IMR-90 (cell line): ENCODE data around the gene NACC1. TPM values are rescaled to one million over a fixed set of nuclear protein-coding genes. Genes with fewer than 3 reads are reported as not detected.

Experiments
- ATAC-seq: fragments of 200-7000 bp; cut with Tn5 transposase; 2 replicates; pipeline ENCODE4 v1.9.1; 2020; ENCODE audit warnings: low read depth, mild to moderate bottlenecking, moderate library complexity
- BruUV-seq: library from RNA; stranded (reverse); fragments of 400-500 nt; replicated peaks from 2 replicates; lab custom pipeline; 2021; lab: Mats Ljungman, UMichigan
- CTCF ChIA-PET: fragments of 300-600 bp; formaldehyde crosslinking; extraction: SDS; loops from one replicate; lab custom pipeline; 2021; ENCODE audit warnings: antibody characterized with exemption; lab: Yijun Ruan, JAX
- POLR2A ChIA-PET: fragments of 300-600 bp; sonication (Branson Sonifier 250); formaldehyde crosslinking; loops from one replicate; lab custom pipeline; 2022; ENCODE audit warnings: antibody characterized with exemption; ENCODE audit not compliant: unreplicated experiment; lab: Charles Lee
- DNase-seq: peaks from one replicate; pipeline ENCODE4 v3.0.0; 2013
- H2AFZ ChIP-seq: replicated peaks from 2 replicates; pipeline ENCODE3; 2013; ENCODE audit warnings: low read length, mild to moderate bottlenecking; ENCODE audit not compliant: poor library complexity
- H2AK5ac ChIP-seq: 2 replicates; pipeline ENCODE4 v1.6.1; 2013; ENCODE audit warnings: low read depth, low read length, inconsistent platforms
- H2AK9ac ChIP-seq: replicated peaks from 2 replicates; pipeline ENCODE3; 2013; ENCODE audit warnings: mild to moderate bottlenecking, low read depth, low read length, moderate library complexity; ENCODE audit not compliant: poor library complexity
- H2BK120ac ChIP-seq: 2 replicates; pipeline ENCODE4 v1.6.1; 2013; ENCODE audit warnings: low read depth, low read length, inconsistent platforms
- H2BK15ac ChIP-seq: 3 replicates; pipeline ENCODE4 v1.6.1; 2013; ENCODE audit warnings: low read depth, low read length, inconsistent platforms
- H2BK20ac ChIP-seq: 2 replicates; pipeline ENCODE4 v1.6.1; 2013; ENCODE audit warnings: low read depth, mild to moderate bottlenecking, inconsistent platforms, low read length, moderate library complexity
- H2BK5ac ChIP-seq: 2 replicates; pipeline ENCODE4 v1.6.1; 2013; ENCODE audit warnings: mild to moderate bottlenecking, low read depth, low read length, inconsistent platforms; ENCODE audit not compliant: poor library complexity, severe bottlenecking
- H3K14ac ChIP-seq: replicated peaks from 2 replicates; pipeline ENCODE4 v1.6.1; 2013; ENCODE audit warnings: low read depth, low read length, inconsistent platforms
- H3K18ac ChIP-seq: 2 replicates; pipeline ENCODE4 v1.6.1; 2013; ENCODE audit warnings: low read depth, low read length, control low read depth
- H3K23ac ChIP-seq: 2 replicates; pipeline ENCODE4 v1.6.1; 2013; ENCODE audit warnings: low read depth, low read length, inconsistent platforms
- H3K27ac ChIP-seq: 2 replicates; pipeline ENCODE4 v1.5.1; 2013; ENCODE audit warnings: mild to moderate bottlenecking, control low read depth, low read length; ENCODE audit not compliant: insufficient read depth
- H3K27me3 ChIP-seq: 2 replicates; pipeline ENCODE4 v1.6.1; 2013; ENCODE audit warnings: low read length; ENCODE audit not compliant: control insufficient read depth, insufficient read depth
- H3K36me3 ChIP-seq: 2 replicates; pipeline ENCODE4 v1.6.1; 2013; ENCODE audit warnings: low read length, mixed read lengths; ENCODE audit not compliant: control insufficient read depth, insufficient read depth
- H3K4ac ChIP-seq: 2 replicates; pipeline ENCODE4 v1.6.1; 2013; ENCODE audit warnings: low read depth, low read length, inconsistent platforms
- H3K4me1 ChIP-seq: 2 replicates; pipeline ENCODE4 v1.6.1; 2013; ENCODE audit warnings: low read length, mixed read lengths; ENCODE audit not compliant: control insufficient read depth, insufficient read depth
- H3K4me2 ChIP-seq: 2 replicates; pipeline ENCODE4 v1.6.1; 2013; ENCODE audit warnings: low read depth, mild to moderate bottlenecking, control low read depth, low read length, moderate library complexity
- H3K4me3 ChIP-seq: 2 replicates; pipeline ENCODE4 v1.5.1; 2013; ENCODE audit warnings: low read depth, mild to moderate bottlenecking, control low read depth, low read length, moderate library complexity; ENCODE audit not compliant: insufficient read depth
- H3K56ac ChIP-seq: 2 replicates; pipeline ENCODE4 v1.6.1; 2013; ENCODE audit warnings: low read length, inconsistent platforms; ENCODE audit not compliant: insufficient read depth; ENCODE audit errors: extremely low read depth
- H3K79me1 ChIP-seq, 2 experiments: 2 replicates each; pipeline ENCODE4 v1.6.1; 2013; ENCODE audit warnings: low read length in 2 of 2, inconsistent platforms in 1 of 2, low read depth in 1 of 2
- H3K9ac ChIP-seq: 2 replicates; pipeline ENCODE4 v1.6.1; 2013; ENCODE audit warnings: low read depth, low read length, control low read depth
- H3K9me1 ChIP-seq: 2 replicates; pipeline ENCODE4 v1.6.1; 2013; ENCODE audit warnings: low read length, inconsistent platforms; ENCODE audit not compliant: insufficient read depth
- H3K9me3 ChIP-seq: 2 replicates; pipeline ENCODE4 v1.6.1; 2013; ENCODE audit warnings: low read length; ENCODE audit not compliant: control insufficient read depth, insufficient read depth
- H4K20me1 ChIP-seq: 2 replicates; pipeline ENCODE4 v1.6.1; 2013; ENCODE audit warnings: low read length, inconsistent platforms; ENCODE audit not compliant: insufficient read depth
- H4K5ac ChIP-seq: 2 replicates; pipeline ENCODE4 v1.6.1; 2013; ENCODE audit warnings: mild to moderate bottlenecking, low read depth, low read length, control low read depth
- H4K8ac ChIP-seq, 2 experiments: 2 replicates each; pipeline ENCODE4 v1.6.1; 2013; ENCODE audit warnings: low read depth in 2 of 2, low read length in 2 of 2, control low read depth in 1 of 2, inconsistent platforms in 1 of 2
- H4K91ac ChIP-seq: 2 replicates; pipeline ENCODE4 v1.6.1; 2013; ENCODE audit warnings: low read depth, low read length, inconsistent platforms; ENCODE audit not compliant: insufficient read depth
- CEBPB ChIP-seq: IDR thresholded peaks from 2 replicates; pipeline ENCODE4 v1.6.1; 2012; ENCODE audit warnings: low read depth, low read length, improper control_type of control experiment
- CHD1 ChIP-seq: IDR thresholded peaks from 2 replicates; pipeline ENCODE4 v1.6.1; 2012; ENCODE audit warnings: low read depth, low read length, improper control_type of control experiment
- FOS ChIP-seq: fragments of 150-350 bp; IDR thresholded peaks from 2 replicates; pipeline ENCODE4 v1.6.1; 2016; ENCODE audit warnings: low read depth, low read length
- MAFK ChIP-seq: IDR thresholded peaks from 2 replicates; pipeline ENCODE4 v1.6.1; 2012; ENCODE audit warnings: low read depth, low read length, improper control_type of control experiment
- MAZ ChIP-seq: IDR thresholded peaks from 2 replicates; pipeline ENCODE4 v1.6.1; 2012; ENCODE audit warnings: low read depth, mild to moderate bottlenecking, low read length, improper control_type of control experiment, moderate library complexity, borderline replicate concordance
- MXI1 ChIP-seq: IDR thresholded peaks from 2 replicates; pipeline ENCODE4 v1.6.1; 2012; ENCODE audit warnings: low read depth, mild to moderate bottlenecking, low read length, moderate library complexity, borderline replicate concordance
- NFE2L2 ChIP-seq: fragments of 150-350 bp; IDR thresholded peaks from 2 replicates; pipeline ENCODE4 v1.6.1; 2016; ENCODE audit warnings: low read depth, mild to moderate bottlenecking, low read length
- POLR2A ChIP-seq: IDR thresholded peaks from 2 replicates; pipeline ENCODE4 v1.6.1; 2012; ENCODE audit warnings: mild to moderate bottlenecking, low read depth, low read length
- RAD21 ChIP-seq: IDR thresholded peaks from 2 replicates; pipeline ENCODE4 v1.6.1; 2012; ENCODE audit warnings: low read length, improper control_type of control experiment
- RCOR1 ChIP-seq: IDR thresholded peaks from 2 replicates; pipeline ENCODE4 v1.6.1; 2012; ENCODE audit warnings: mild to moderate bottlenecking, low read length, improper control_type of control experiment; ENCODE audit not compliant: insufficient replicate concordance
- RFX5 ChIP-seq: IDR thresholded peaks from 2 replicates; pipeline ENCODE4 v1.8.0; 2012; ENCODE audit warnings: low read depth, mild to moderate bottlenecking, low read length, moderate library complexity
- SMC3 ChIP-seq: fragments of 150-350 bp; IDR thresholded peaks from 2 replicates; pipeline ENCODE4 v1.6.1; 2016; ENCODE audit warnings: low read depth, mild to moderate bottlenecking, antibody characterized with exemption, low read length, moderate library complexity
- WGBS, 2 experiments: methylation state at CpG; one replicate each; pipeline versions ENCODE4 v1.1.5 to v1.1.7; 2013; ENCODE audit warnings: missing lambda C conversion rate in 2 of 2; ENCODE audit not compliant: insufficient read length in 1 of 2; ENCODE audit errors: extremely low coverage in 2 of 2; 5-methylcytosine and 5-hydroxymethylcytosine counted together
- dilution Hi-C: fragments of 300-500 bp; cut with HindIII; formaldehyde crosslinking; loops from one replicate; pipeline ENCODE4 v1.14.3; 2018; ENCODE audit warnings: low sequenced_read_pairs; ENCODE audit not compliant: unreplicated experiment
- in situ Hi-C: fragments of 300-500 bp; cut with MboI; formaldehyde crosslinking; loops from 3 replicates; pipeline ENCODE4 v1.14.3; 2019; ENCODE audit warnings: low sequenced_read_pairs, inconsistent platforms, mixed read lengths
- intact Hi-C: fragments of 100-400 bp; cut with micrococcal nuclease; formaldehyde crosslinking; loops from 2 replicates; pipeline ENCODE4 v1.10.0; 2022
- polyA plus RNA-seq, 3 experiments: library from polyadenylated mRNA; depleted of rRNA; stranded (reverse); fragments of >200 nt; gene quantifications; 2 replicates each; pipeline ENCODE4 v1.2.3, GENCODE V29; 2012; ENCODE audit warnings: low replicate concordance in 1 of 3
- total RNA-seq: library from RNA; depleted of rRNA; stranded (reverse); fragments of >200 nt; gene quantifications from 2 replicates; pipeline ENCODE4 v1.2.3, GENCODE V29; 2012
- TF ChIP-seq, protein P1 (sequence below): conservative IDR thresholded peaks from 2 replicates; pipeline ENCODE4 v1.5.1; 2012; ENCODE audit warnings: mild to moderate bottlenecking, low read depth, low read length, improper control_type of control experiment
- TF ChIP-seq, protein P2 (sequence below): fragments of 150-350 bp; IDR thresholded peaks from 2 replicates; pipeline ENCODE4 v1.6.1; 2017; ENCODE audit warnings: mild to moderate bottlenecking, antibody characterized with exemption, low read length, low read depth

NACC1 gene
- total and polyA plus RNA-seq, 2 of the 4 experiments (the other 2 are of a cell fraction): 42.5 to 181 TPM

DNA sequence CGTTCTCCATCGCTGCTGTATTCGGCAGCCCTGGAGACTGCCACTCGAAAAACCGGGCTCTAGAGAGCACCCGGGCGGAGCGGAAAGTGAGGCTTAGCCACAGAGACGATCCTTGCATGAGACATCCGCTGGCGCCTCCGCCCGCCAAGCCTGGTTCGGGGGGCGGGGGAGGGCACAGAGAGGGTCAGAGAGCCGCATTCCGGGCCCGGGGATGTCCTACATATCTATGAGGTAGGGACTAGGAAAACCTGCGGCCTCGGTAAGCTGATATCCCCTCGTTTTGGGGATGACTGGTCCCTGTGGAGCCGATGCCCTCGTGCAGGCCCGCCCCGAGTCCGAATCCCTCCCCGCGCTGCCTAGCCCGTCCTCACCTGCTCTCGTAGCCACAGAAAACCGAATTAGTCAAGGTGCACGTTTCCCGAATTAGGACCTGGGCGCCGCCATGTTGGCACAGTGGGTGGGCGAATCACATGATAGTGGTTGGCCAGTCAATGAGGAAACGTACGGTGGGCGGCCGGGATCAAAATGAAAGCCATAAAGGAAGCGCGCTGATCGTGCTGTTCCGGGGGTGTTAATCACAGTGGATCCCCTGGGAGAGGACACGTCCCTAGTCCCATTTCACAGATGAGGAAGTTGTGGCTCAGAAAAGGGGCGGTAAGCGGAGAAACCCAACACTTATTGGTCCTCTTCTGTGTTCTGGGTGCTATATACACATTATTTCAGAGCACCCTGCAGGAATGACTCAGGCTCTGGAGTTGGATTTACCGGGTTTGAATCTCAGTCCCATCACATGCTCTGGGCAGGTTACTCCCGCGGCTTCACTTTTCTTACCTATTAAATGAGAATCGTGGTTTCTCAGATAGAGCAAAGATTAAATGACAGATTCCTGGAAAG lies 1.5 kb upstream of the NACC1 start, which contains the start of gene TRMT1:
Gene TRMT1 (minus strand): TSS at position 459 of the 894 bp plus-strand sequence. CDS start 341 bp downstream, at position 118.
- peaks cover 8% of the 10 kb centered on the region for H3K36me3 ChIP-seq
- DNase-seq (peak; percentile 91), ATAC-seq (peak; percentile 46)
- H3K27ac ChIP-seq: peak within 1 kb of the TSS; percentile 77
- CTCF ChIA-PET: no interaction called here
- peak within 1 kb of the TSS; percentile 90 for H3K4ac ChIP-seq
- BruUV-seq: no TSS peak
- H2BK5ac ChIP-seq: peak within 1 kb of the TSS; percentile 73
- H3K4me3 ChIP-seq: peak within 1 kb of the TSS; percentile 69
- peaks cover 28% of the 10 kb centered on the region for H4K20me1 ChIP-seq
- H2AFZ ChIP-seq: peak within 1 kb of the TSS; percentile 91
- H3K56ac ChIP-seq: peak within 1 kb of the TSS; percentile 73
- dilution Hi-C loops (no loop called here), intact Hi-C loops (loop anchor here (5.0 kb wide), 1 partner anchor 146 kb away; no protein-coding TSS in a partner anchor), in situ Hi-C loops (no loop called here)
- 1% methylated on average over 16 of the region's 51 CpGs; no CpG with 5 or more reads in 1 of the 2 experiments for WGBS, 2 experiments
- H4K5ac ChIP-seq: peak within 1 kb of the TSS; percentile 78
- peak within 1 kb of the TSS; percentile 30 to 99 for H4K8ac ChIP-seq
- H3K4me1 ChIP-seq: peaks cover 23% of the 10 kb centered on the region
- H2AK5ac ChIP-seq: peak within 1 kb of the TSS; percentile 87
- H2AK9ac ChIP-seq: peak within 1 kb of the TSS; percentile 93
- H3K4me2 ChIP-seq: peak within 1 kb of the TSS; percentile 90
- peaks cover 19% of the 10 kb centered on the region for H3K9me1 ChIP-seq
- H3K23ac ChIP-seq: peak within 1 kb of the TSS; percentile 82; the same call in 1 of the 2 replicates
- peak within 1 kb of the TSS; percentile 66; the same call in 1 of the 2 replicates for H2BK20ac ChIP-seq
- peak within 1 kb of the TSS; percentile 65 for H4K91ac ChIP-seq
- peaks cover 0 to 62% of the 10 kb centered on the region in 2 experiments; a peak in 3 of 4 replicates for H3K79me1 ChIP-seq
- peak within 1 kb of the TSS; percentile 89 for H3K14ac ChIP-seq
- no peaks in the 10 kb centered on the region for H3K27me3 ChIP-seq
- POLR2A ChIA-PET: interaction anchor here (0.6 kb wide), 1 partner anchor 1280 kb away, joined by 4 read pairs; no protein-coding TSS in a partner anchor
- no peak within 1 kb of the TSS; the same call in 2 of the 3 replicates for H2BK15ac ChIP-seq
- peak within 1 kb of the TSS; percentile 40 for H3K18ac ChIP-seq
- H2BK120ac ChIP-seq: peak within 1 kb of the TSS; percentile 66
- H3K9me3 ChIP-seq: no peaks in the 10 kb centered on the region
- peak within 1 kb of the TSS; percentile 79 for H3K9ac ChIP-seq
- TF ChIP-seq CEBPB (no peak), MAZ (peak; percentile 4; the same call in 1 of the 2 replicates), RCOR1 (peak; percentile 95), SMC3 (no peak), CHD1 (no peak), NFE2L2 (peak; percentile 3; the same call in 1 of the 2 replicates), MAFK (peak; percentile 82; the same call in 1 of the 2 replicates), FOS (no peak), RFX5 (no peak), POLR2A (peak; percentile 31; the same call in 1 of the 2 replicates), RAD21 (no peak), MXI1 (peak; percentile 99)
- TF ChIP-seq, protein P1, sequence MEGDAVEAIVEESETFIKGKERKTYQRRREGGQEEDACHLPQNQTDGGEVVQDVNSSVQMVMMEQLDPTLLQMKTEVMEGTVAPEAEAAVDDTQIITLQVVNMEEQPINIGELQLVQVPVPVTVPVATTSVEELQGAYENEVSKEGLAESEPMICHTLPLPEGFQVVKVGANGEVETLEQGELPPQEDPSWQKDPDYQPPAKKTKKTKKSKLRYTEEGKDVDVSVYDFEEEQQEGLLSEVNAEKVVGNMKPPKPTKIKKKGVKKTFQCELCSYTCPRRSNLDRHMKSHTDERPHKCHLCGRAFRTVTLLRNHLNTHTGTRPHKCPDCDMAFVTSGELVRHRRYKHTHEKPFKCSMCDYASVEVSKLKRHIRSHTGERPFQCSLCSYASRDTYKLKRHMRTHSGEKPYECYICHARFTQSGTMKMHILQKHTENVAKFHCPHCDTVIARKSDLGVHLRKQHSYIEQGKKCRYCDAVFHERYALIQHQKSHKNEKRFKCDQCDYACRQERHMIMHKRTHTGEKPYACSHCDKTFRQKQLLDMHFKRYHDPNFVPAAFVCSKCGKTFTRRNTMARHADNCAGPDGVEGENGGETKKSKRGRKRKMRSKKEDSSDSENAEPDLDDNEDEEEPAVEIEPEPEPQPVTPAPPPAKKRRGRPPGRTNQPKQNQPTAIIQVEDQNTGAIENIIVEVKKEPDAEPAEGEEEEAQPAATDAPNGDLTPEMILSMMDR: no peak
- TF ChIP-seq, protein P2, sequence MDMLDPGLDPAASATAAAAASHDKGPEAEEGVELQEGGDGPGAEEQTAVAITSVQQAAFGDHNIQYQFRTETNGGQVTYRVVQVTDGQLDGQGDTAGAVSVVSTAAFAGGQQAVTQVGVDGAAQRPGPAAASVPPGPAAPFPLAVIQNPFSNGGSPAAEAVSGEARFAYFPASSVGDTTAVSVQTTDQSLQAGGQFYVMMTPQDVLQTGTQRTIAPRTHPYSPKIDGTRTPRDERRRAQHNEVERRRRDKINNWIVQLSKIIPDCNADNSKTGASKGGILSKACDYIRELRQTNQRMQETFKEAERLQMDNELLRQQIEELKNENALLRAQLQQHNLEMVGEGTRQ: peak; percentile 94
